Activated naive CD8-positive, alpha-beta T cell treated with anti-CD3 and anti-CD28 coated beads, Interleukin-2, amount 50 U/mL, for 24 hours (primary cell): ENCODE data around the gene TACC3.

Experiments used
- ATAC-seq: fragments of 150-1000 bp; cut with Tn5 transposase; one replicate; pipeline ENCODE4 v1.10.0; 2021
- DNase-seq: peaks from one replicate; pipeline ENCODE4 v3.0.0; 2021
- H3K27ac Mint-ChIP-seq: one replicate; pipeline ENCODE4 v1.8.0; 2021; ENCODE audit warnings: mild to moderate bottlenecking, mixed read lengths
- H3K27me3 Mint-ChIP-seq: one replicate; pipeline ENCODE4 v1.8.0; 2021; ENCODE audit warnings: mixed read lengths
- H3K36me3 Mint-ChIP-seq: one replicate; pipeline ENCODE4 v1.8.0; 2021; ENCODE audit warnings: low read depth, mixed read lengths
- H3K4me1 Mint-ChIP-seq: one replicate; pipeline ENCODE4 v1.8.0; 2021; ENCODE audit warnings: mixed read lengths
- H3K4me3 Mint-ChIP-seq: one replicate; pipeline ENCODE4 v1.8.0; 2021; ENCODE audit warnings: mild to moderate bottlenecking, moderate library complexity, mixed read lengths
- H3K9me3 Mint-ChIP-seq: one replicate; pipeline ENCODE4 v1.8.0; 2021; ENCODE audit warnings: mixed read lengths

The TACC3 gene

GRCh38 chr4:1762264-1763010, 41.1 kb downstream of the TACC3 start:
- DNase-seq (no peak), ATAC-seq (no peak)
- Mint-ChIP-seq H3K36me3 (no peaks in the 10 kb centered on the region), H3K4me3 (no peak overlapping the region), H3K27ac (no peak overlapping the region), H3K9me3 (no peaks in the 10 kb centered on the region), H3K4me1 (peaks cover 2% of the 10 kb centered on the region), H3K27me3 (peaks cover 15% of the 10 kb centered on the region)

- no peak for ATAC-seq
- no peak overlapping the region for H3K4me3 Mint-ChIP-seq
These were observed 41.8 kb downstream of the TACC3 start for GRCh38 chr4:1763070-1763549.

GRCh38 chr4:1763550-1764080, 42.3 kb downstream of the TACC3 start:
- ATAC-seq: no peak
- H3K27me3 Mint-ChIP-seq: peaks cover 21% of the 10 kb centered on the region
- DNase-seq: no peak
- H3K36me3 Mint-ChIP-seq: no peaks in the 10 kb centered on the region
- no peak overlapping the region for H3K4me3 Mint-ChIP-seq
- H3K4me1 Mint-ChIP-seq: peaks cover 3% of the 10 kb centered on the region
- H3K27ac Mint-ChIP-seq: no peak overlapping the region
- no peaks in the 10 kb centered on the region for H3K9me3 Mint-ChIP-seq

More at GRCh38 chr4:1763070-1763549, 41.8 kb downstream of the TACC3 start:
- no peaks in the 10 kb centered on the region for H3K36me3 Mint-ChIP-seq
- H3K27me3 Mint-ChIP-seq: peaks cover 18% of the 10 kb centered on the region
- DNase-seq: no peak
- H3K9me3 Mint-ChIP-seq: no peaks in the 10 kb centered on the region
- H3K27ac Mint-ChIP-seq: no peak overlapping the region
- peaks cover 2% of the 10 kb centered on the region for H3K4me1 Mint-ChIP-seq

- DNase-seq (no peak), ATAC-seq (no peak)
- Mint-ChIP-seq H3K4me1 (peaks cover 3% of the 10 kb centered on the region), H3K36me3 (no peaks in the 10 kb centered on the region), H3K27me3 (peaks cover 21% of the 10 kb centered on the region), H3K9me3 (no peaks in the 10 kb centered on the region), H3K4me3 (no peak overlapping the region), H3K27ac (no peak overlapping the region)
These were observed 43.3 kb downstream of the TACC3 start for GRCh38 chr4:1764670-1765069.

- Mint-ChIP-seq H3K4me3 (no peak overlapping the region), H3K36me3 (no peaks in the 10 kb centered on the region), H3K27me3 (peaks cover 21% of the 10 kb centered on the region), H3K4me1 (peaks cover 2% of the 10 kb centered on the region), H3K27ac (no peak overlapping the region), H3K9me3 (no peaks in the 10 kb centered on the region)
- no peak for DNase-seq
- ATAC-seq: no peak
These were observed 44.2 kb downstream of the TACC3 start for GRCh38 chr4:1765409-1766072.

- Mint-ChIP-seq H3K4me1 (peaks cover 2% of the 10 kb centered on the region), H3K27ac (no peak overlapping the region), H3K27me3 (peaks cover 21% of the 10 kb centered on the region), H3K9me3 (no peaks in the 10 kb centered on the region), H3K4me3 (no peak overlapping the region), H3K36me3 (no peaks in the 10 kb centered on the region)
- DNase-seq (no peak), ATAC-seq (no peak)
These were observed 45.1 kb downstream of the TACC3 start for GRCh38 chr4:1766106-1767060.

- no peaks in the 10 kb centered on the region for H3K36me3 Mint-ChIP-seq
- peaks cover 3% of the 10 kb centered on the region for H3K4me1 Mint-ChIP-seq
- ATAC-seq: no peak
- no peak overlapping the region for H3K27ac Mint-ChIP-seq
- H3K4me3 Mint-ChIP-seq: no peak overlapping the region
- no peak for DNase-seq
- H3K9me3 Mint-ChIP-seq: no peaks in the 10 kb centered on the region
- peaks cover 21% of the 10 kb centered on the region for H3K27me3 Mint-ChIP-seq
These were observed 45.9 kb downstream of the TACC3 start for GRCh38 chr4:1767061-1767769.

- DNase-seq (peak; percentile 39), ATAC-seq (no peak)
- Mint-ChIP-seq H3K4me1 (peaks cover 3% of the 10 kb centered on the region), H3K27me3 (peaks cover 19% of the 10 kb centered on the region), H3K27ac (no peak overlapping the region), H3K9me3 (no peaks in the 10 kb centered on the region), H3K36me3 (no peaks in the 10 kb centered on the region), H3K4me3 (no peak overlapping the region)
These were observed 46.5 kb downstream of the TACC3 start for GRCh38 chr4:1767770-1768366.

GRCh38 chr4:1768367-1769034, 47.2 kb downstream of the TACC3 start:
- peaks cover 17% of the 10 kb centered on the region for H3K27me3 Mint-ChIP-seq

GRCh38 chr4:1769692-1770091, 48.4 kb downstream of the TACC3 start:
- Mint-ChIP-seq H3K4me3 (no peak overlapping the region), H3K27me3 (peaks cover 9% of the 10 kb centered on the region), H3K36me3 (no peaks in the 10 kb centered on the region), H3K27ac (no peak overlapping the region), H3K4me1 (peaks cover 3% of the 10 kb centered on the region), H3K9me3 (no peaks in the 10 kb centered on the region)
- ATAC-seq (no peak), DNase-seq (no peak)

More at GRCh38 chr4:1768367-1769034, 47.2 kb downstream of the TACC3 start:
- Mint-ChIP-seq H3K9me3 (no peaks in the 10 kb centered on the region), H3K4me3 (no peak overlapping the region), H3K27ac (no peak overlapping the region), H3K36me3 (no peaks in the 10 kb centered on the region), H3K4me1 (peaks cover 3% of the 10 kb centered on the region)
- no peak for ATAC-seq
- DNase-seq: no peak

GRCh38 chr4:1770245-1770644, 48.9 kb downstream of the TACC3 start:
- Mint-ChIP-seq H3K27ac (no peak overlapping the region), H3K4me1 (peaks cover 3% of the 10 kb centered on the region), H3K27me3 (peaks cover 6% of the 10 kb centered on the region), H3K9me3 (no peaks in the 10 kb centered on the region), H3K36me3 (no peaks in the 10 kb centered on the region), H3K4me3 (no peak overlapping the region)
- ATAC-seq (no peak), DNase-seq (no peak)

- no peaks in the 10 kb centered on the region for H3K36me3 Mint-ChIP-seq
- no peak for ATAC-seq
- H3K9me3 Mint-ChIP-seq: no peaks in the 10 kb centered on the region
- no peak overlapping the region for H3K27ac Mint-ChIP-seq
- peaks cover 3% of the 10 kb centered on the region for H3K4me1 Mint-ChIP-seq
- no peak for DNase-seq
- H3K27me3 Mint-ChIP-seq: peaks cover 6% of the 10 kb centered on the region
- H3K4me3 Mint-ChIP-seq: no peak overlapping the region
These were observed 49.5 kb downstream of the TACC3 start for GRCh38 chr4:1770791-1771231.
